ENCODE data around the gene VWA5B2.

VWA5B2 gene

GRCh38 chr3:184229394-184230080 is at the start of gene VWA5B2:
TSS of gene VWA5B2 (plus strand) at chr3:184229585. CDS start at chr3:184230529, 944 bp downstream.
- peak; percentile 46 to 63 for DNase-seq (ENCODE audit: extremely low read depth in 1 of 2, low read depth in 1 of 2)

- no peak for DNase-seq (ENCODE audit: extremely low read depth in 1 of 2, low read depth in 1 of 2)
Observed at GRCh38 chr3:184180165-184180564, 49.2 kb upstream of the VWA5B2 start.

GRCh38 chr3:184181596-184181995 is 47.8 kb upstream of the VWA5B2 start:
- no peak for DNase-seq (ENCODE audit: extremely low read depth in 1 of 2, low read depth in 1 of 2)

- no peak for DNase-seq (ENCODE audit: extremely low read depth in 1 of 2, low read depth in 1 of 2)
Observed at GRCh38 chr3:184183679-184184078, 45.7 kb upstream of the VWA5B2 start.

GRCh38 chr3:184184546-184185230 is 44.7 kb upstream of the VWA5B2 start:
- no peak for DNase-seq (ENCODE audit: extremely low read depth in 1 of 2, low read depth in 1 of 2)

- DNase-seq (ENCODE audit: extremely low read depth in 1 of 2, low read depth in 1 of 2), result peak; percentile 99 to 100
Observed at GRCh38 chr3:184185461-184186183, 43.8 kb upstream of the VWA5B2 start.

GRCh38 chr3:184186184-184186901 is 43.0 kb upstream of the VWA5B2 start, which contains the start of gene ABCF3:
TSS of gene ABCF3 (plus strand) at chr3:184186199. CDS start at chr3:184186208, 9 bp downstream.
- no peak for DNase-seq (ENCODE audit: extremely low read depth in 1 of 2, low read depth in 1 of 2)

GRCh38 chr3:184186902-184187207 is 42.5 kb upstream of the VWA5B2 start:
- DNase-seq (ENCODE audit: extremely low read depth in 1 of 2, low read depth in 1 of 2), result no peak

GRCh38 chr3:184188080-184188479 is 41.3 kb upstream of the VWA5B2 start:
- DNase-seq (ENCODE audit: extremely low read depth in 1 of 2, low read depth in 1 of 2), result no peak

- no peak for DNase-seq (ENCODE audit: extremely low read depth in 1 of 2, low read depth in 1 of 2)
Observed at GRCh38 chr3:184189421-184189820, 40.0 kb upstream of the VWA5B2 start.

- no peak for DNase-seq (ENCODE audit: extremely low read depth in 1 of 2, low read depth in 1 of 2)
Observed at GRCh38 chr3:184192889-184193288, 36.5 kb upstream of the VWA5B2 start.

- DNase-seq (ENCODE audit: extremely low read depth in 1 of 2, low read depth in 1 of 2), result no peak
Observed at GRCh38 chr3:184193991-184194539, 35.3 kb upstream of the VWA5B2 start.

- no peak for DNase-seq (ENCODE audit: extremely low read depth in 1 of 2, low read depth in 1 of 2)
Observed at GRCh38 chr3:184196536-184196935, 32.8 kb upstream of the VWA5B2 start.

- DNase-seq (ENCODE audit: extremely low read depth in 1 of 2, low read depth in 1 of 2), result no peak
Observed at GRCh38 chr3:184198509-184198908, 30.9 kb upstream of the VWA5B2 start.

- DNase-seq (ENCODE audit: extremely low read depth in 1 of 2, low read depth in 1 of 2), result no peak
Observed at GRCh38 chr3:184200825-184201224, 28.6 kb upstream of the VWA5B2 start.

- no peak for DNase-seq (ENCODE audit: extremely low read depth in 1 of 2, low read depth in 1 of 2)
Observed at GRCh38 chr3:184203526-184203925, 25.9 kb upstream of the VWA5B2 start.

GRCh38 chr3:184209146-184209923 is 20.1 kb upstream of the VWA5B2 start:
- no peak for DNase-seq (ENCODE audit: extremely low read depth in 1 of 2, low read depth in 1 of 2)

- no peak for DNase-seq (ENCODE audit: extremely low read depth in 1 of 2, low read depth in 1 of 2)
Observed at GRCh38 chr3:184211297-184211696, 18.1 kb upstream of the VWA5B2 start.

GRCh38 chr3:184211718-184212117 is 17.7 kb upstream of the VWA5B2 start:
- no peak for DNase-seq (ENCODE audit: extremely low read depth in 1 of 2, low read depth in 1 of 2)

- DNase-seq (ENCODE audit: extremely low read depth in 1 of 2, low read depth in 1 of 2), result no peak
Observed at GRCh38 chr3:184218814-184219213, 10.6 kb upstream of the VWA5B2 start.

All from stimulated activated CD8-positive, alpha-beta memory T cell treated with anti-CD3 and anti-CD28 coated beads, Interleukin-7, amount 100 ng/mL, for 48 hours (primary cell).